GDM1 (cell line): Measurements from ENCODE around the gene SMG7.

Source experiments
- DNase-seq: peaks from one replicate; lab custom pipeline; 2025; lab: John Stamatoyannopoulos, UW

SMG7 gene

GRCh38 chr1:183470147-183470960 lies 1.9 kb upstream of the SMG7 start:
- peak; percentile 78 for DNase-seq

GRCh38 chr1:183470961-183471742 lies 1.1 kb upstream of the SMG7 start:
- peak; percentile 76 for DNase-seq

- peak; percentile 98 for DNase-seq
Measured at GRCh38 chr1:183471743-183472487, 384 bp upstream of the SMG7 start.

GRCh38 chr1:183473217-183473536 lies 878 bp downstream of the SMG7 start:
- DNase-seq: no peak

GRCh38 chr1:183476081-183476480 lies 3.8 kb downstream of the SMG7 start:
- DNase-seq: no peak

- DNase-seq: no peak
Measured at GRCh38 chr1:183477986-183478781, 5.9 kb downstream of the SMG7 start.

- DNase-seq: no peak
Measured at GRCh38 chr1:183480971-183481441, 8.7 kb downstream of the SMG7 start.

- DNase-seq: no peak
Measured at GRCh38 chr1:183483224-183483623, 10.9 kb downstream of the SMG7 start.

GRCh38 chr1:183484254-183484653 lies 12.0 kb downstream of the SMG7 start:
- DNase-seq: no peak

GRCh38 chr1:183484851-183485250 lies 12.6 kb downstream of the SMG7 start:
- no peak for DNase-seq

GRCh38 chr1:183487674-183488442 lies 15.6 kb downstream of the SMG7 start:
- no peak for DNase-seq

- no peak for DNase-seq
Measured at GRCh38 chr1:183490932-183491331, 18.6 kb downstream of the SMG7 start.

- DNase-seq: no peak
Measured at GRCh38 chr1:183493540-183494245, 21.4 kb downstream of the SMG7 start.

- DNase-seq: no peak
Measured at GRCh38 chr1:183495420-183495819, 23.1 kb downstream of the SMG7 start.

- DNase-seq: no peak
Measured at GRCh38 chr1:183497218-183497617, 24.9 kb downstream of the SMG7 start.

GRCh38 chr1:183498342-183498991 lies 26.2 kb downstream of the SMG7 start:
- no peak for DNase-seq

- no peak for DNase-seq
Measured at GRCh38 chr1:183505454-183506089, 33.3 kb downstream of the SMG7 start.

GRCh38 chr1:183506561-183506960 lies 34.3 kb downstream of the SMG7 start:
- no peak for DNase-seq

- no peak for DNase-seq
Measured at GRCh38 chr1:183508694-183509093, 36.4 kb downstream of the SMG7 start.
